PFSK-1 (cell line): ENCODE data around the gene TNFRSF11A.

ENCODE experiments used
- POLR2AphosphoS5 ChIP-seq: IDR thresholded peaks from 2 replicates; pipeline ENCODE4 v1.6.1; 2012; ENCODE audit warnings: low read depth, mild to moderate bottlenecking, control low read depth, low read length, moderate library complexity
- REST ChIP-seq, 2 experiments: IDR thresholded peaks; 2 replicates each; pipeline versions ENCODE4 v1.6.1 to v1.8.0; 2011 to 2012; ENCODE audit warnings: low read depth in 2 of 2, low read length in 2 of 2, control low read depth in 1 of 2, inconsistent platforms in 1 of 2, mild to moderate bottlenecking in 1 of 2, moderate library complexity in 1 of 2; ENCODE audit not compliant: insufficient read depth in 1 of 2

- TF ChIP-seq REST (IDR thresholded peaks at IDR 0.05; ENCODE audit: insufficient read depth in 1 of 2, low read depth in 2 of 2, low read length in 2 of 2): no peak
- TF ChIP-seq POLR2AphosphoS5: no peak
These were observed 42.9 kb upstream of the TNFRSF11A start for GRCh38 chr18:62282188-62282629.
